Measurements from ENCODE around the gene WDR5. TPM values are rescaled to one million over a fixed set of nuclear protein-coding genes. Genes with fewer than 3 reads are reported as not detected.

Gene WDR5
- polyA plus RNA-seq, 3 donors = 39.6 to 43.0 (median 42.5) TPM

DNA sequence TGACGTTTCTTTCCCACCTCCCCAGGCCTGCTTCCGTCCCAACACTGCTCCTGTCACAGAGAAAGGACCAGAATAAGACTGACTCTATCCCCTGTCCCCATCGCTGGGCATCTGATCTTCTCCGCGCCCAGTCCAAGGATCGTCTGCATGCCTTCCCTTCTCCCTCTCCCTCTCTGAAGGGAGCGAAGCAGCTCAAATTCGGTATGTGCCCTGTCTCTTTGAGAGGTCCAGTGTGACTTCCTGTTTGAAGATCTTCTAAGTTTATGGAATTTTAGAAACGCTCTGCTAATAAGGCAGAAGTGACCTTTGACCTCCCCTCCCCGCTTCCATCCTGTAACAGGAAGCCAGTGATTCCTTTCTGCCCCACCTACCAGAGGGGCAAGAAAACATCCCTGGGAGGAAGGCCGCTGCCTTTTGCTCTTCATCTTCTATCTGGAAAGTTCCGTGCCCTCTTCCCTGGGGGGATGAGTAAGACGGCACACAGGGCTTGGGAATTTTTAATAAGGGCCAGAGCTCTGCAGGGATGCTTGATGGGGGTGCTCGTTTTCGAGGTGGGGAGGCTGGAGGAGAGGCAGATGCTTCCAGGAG is 69.2 kb downstream of the WDR5 start:
- no peak for DNase-seq

DNA sequence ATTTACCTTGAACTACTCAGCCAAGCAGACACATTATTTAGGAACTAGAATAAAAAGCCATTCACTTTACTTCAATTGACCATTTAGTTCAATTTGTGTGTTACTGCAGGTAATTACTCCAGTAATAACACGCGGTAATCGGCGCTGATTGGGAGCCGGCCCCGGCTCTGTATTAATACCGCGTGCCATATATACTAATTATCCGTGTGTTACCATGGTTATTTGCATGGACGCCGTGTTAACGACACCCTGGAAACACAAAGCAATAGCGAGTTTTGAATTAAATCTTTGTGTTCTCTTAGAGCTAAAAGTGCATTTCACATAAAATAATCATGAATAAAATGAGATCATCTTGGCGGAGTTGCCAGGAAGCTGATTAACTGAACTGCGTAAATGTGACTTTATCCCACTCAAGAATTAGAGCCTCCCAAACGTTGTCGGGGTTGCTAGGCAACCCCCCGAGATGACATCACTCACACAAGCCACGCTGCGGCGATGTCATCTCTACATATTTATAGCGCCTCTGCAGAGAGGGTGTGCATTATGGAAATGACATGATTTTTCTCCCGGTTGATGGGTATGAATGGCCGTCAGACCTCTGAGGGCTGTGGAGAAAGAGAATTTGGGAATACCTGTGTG is 69.9 kb downstream of the WDR5 start:
- no peak for DNase-seq

DNA sequence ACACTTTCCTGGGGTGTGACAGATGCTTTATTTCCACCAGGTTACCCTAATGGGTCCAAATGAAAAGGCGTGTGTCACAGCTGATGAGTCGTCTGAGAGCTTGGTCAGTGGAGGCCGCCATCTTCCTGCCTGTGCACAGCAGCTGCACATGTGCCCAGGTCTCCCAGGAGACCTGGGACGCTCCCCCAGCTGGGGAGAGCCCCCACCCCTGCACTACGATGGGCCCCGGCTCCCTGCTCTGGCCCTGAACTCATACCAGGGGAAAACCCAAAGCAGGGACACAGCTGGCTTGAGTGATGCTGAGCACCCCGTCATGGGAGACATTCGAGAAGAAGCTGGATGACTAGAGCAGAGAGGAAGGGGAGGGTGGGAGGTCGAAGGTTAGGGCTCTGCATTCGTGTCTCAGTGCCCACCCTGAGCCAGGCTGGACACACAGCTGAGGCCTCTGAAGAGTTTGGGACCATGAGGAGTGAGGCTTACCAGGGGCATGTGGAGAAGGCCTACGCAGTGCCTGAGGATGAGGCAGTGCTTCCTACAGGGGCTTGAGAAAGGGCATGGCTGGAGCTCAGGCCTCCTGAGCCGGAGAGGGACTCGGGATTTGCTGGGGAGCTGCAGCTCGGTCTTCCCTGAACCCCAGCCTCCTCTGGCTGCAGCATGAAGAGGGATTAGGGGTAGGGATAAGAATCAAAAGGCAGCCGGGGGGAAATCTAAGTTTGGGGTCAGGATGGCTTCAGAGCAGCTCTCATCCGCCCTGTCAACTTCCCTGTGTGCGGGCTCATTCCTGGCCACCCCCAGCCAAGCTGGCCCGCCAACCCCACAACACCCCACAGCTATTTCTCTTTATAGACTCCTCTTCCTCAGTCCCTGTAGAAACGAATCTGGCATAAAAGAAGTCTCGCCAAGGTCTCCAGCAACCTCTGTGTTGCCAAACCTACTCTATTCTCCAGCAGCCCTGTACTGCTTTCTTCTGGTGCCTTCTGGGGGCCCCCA is 70.7 kb downstream of the WDR5 start:
- DNase-seq = no peak

DNA sequence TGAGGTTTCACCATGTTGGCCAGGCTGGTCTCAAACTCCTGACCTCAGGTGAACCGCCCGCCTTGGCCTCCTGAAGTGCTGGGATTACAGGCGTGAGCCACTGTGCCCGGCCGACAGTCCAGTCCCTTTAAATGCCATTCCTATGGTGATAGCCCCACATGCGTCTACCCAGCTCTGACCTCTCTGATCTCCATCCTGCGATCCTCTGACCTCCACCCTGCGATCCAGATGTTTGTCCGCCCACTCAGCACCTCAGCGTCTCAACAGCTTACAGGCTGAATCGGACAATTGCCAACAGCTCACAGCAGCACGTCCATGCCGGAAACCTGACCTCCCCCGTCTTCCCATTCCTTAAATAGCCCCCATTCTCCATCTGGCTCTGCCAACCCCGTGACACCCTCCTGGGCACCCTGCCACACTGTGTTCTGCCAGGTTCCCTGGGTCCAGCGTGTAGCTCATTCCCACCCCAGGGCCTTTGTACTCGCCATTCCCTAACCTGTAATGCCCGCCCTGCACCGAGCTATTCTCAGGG is 72.5 kb downstream of the WDR5 start:
- no peak for DNase-seq

DNA sequence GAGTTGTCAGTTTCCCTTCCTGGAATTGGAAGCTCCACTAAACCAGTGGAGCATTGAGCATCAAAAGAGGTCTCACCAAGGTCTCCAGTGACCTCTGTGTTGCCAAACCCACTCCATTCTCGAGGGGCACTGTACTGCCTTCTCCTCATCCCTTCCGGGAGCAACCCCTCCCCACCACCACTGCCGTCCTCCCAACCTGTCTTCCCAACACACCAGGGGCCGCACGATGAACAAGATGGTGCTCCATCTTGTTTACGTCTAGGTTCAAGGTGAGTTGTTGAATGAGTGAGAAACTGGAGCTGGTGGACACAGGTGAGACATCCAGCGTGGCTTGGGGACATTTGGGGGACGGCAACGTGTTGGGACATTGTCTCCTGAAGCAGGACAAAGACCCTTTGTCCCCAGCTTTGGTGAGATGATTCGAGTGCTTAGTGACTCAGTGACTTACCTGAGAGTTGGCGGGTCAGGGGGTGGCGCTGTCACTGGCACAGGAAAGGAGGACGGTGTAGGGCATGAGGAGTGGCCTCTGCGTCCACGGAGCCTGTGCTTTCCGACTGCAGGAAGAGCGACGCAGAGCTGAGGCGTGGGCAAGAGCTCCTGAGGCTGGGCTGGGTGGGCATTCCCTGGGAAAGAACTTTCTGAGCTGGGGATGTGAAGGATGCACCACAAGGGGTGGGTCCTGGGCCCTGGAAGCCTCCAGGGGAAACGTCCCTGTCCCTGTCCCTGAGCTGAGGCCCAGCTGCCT is 73.3 kb downstream of the WDR5 start:
- no peak for DNase-seq

Other genes starting within 250 kb of the WDR5 start
- gene VAV2, start 143.8 kb upstream of the WDR5 start, polyA plus RNA-seq (ENCODE audit: insufficient read length in 3 of 3) = 10 to 100 TPM; 36.6 to 55.8 (median 37.4) TPM
- gene BRD3OS, start 110.6 kb upstream of the WDR5 start, polyA plus RNA-seq (ENCODE audit: insufficient read length in 3 of 3) = 10 to 100 TPM; 21.8 to 26.4 (median 25.8) TPM
- gene BRD3, start 68.1 kb upstream of the WDR5 start, polyA plus RNA-seq (ENCODE audit: insufficient read length in 3 of 3) = 10 to 100 TPM; 46.5 to 50.4 (median 49.0) TPM
- gene RNU6ATAC, start 28.5 kb downstream of the WDR5 start, polyA plus RNA-seq (ENCODE audit: insufficient read length in 3 of 3) = not detected
- 10 to 100 TPM; 49.9 to 54.8 (median 53.8) TPM for gene RXRA, start 190.4 kb downstream of the WDR5 start, polyA plus RNA-seq (ENCODE audit: insufficient read length in 3 of 3)

Measured in renal pelvis (tissue), 4 donors.